Heart left ventricle (tissue), 16 donors: ENCODE measurements around the gene TNS4. TPM values are rescaled to one million over a fixed set of nuclear protein-coding genes. Genes with fewer than 3 reads are reported as not detected.
A peak's percentile ranks its signal among the peaks of the same experiment; 100 is the strongest.

Source experiments
- ATAC-seq, 4 donors: fragments of 200-7000 bp; cut with Tn5 transposase; one replicate each; pipeline ENCODE4 v1.9.1; 2020 to 2022; ENCODE audit warnings: moderate library complexity in 4 of 4, mild to moderate bottlenecking in 3 of 4, moderate number of reproducible peaks in 1 of 4
- DNase-seq, 5 donors: peaks; one replicate each; pipeline ENCODE4 v3.0.0-alpha.2; 2020
- H3K27ac ChIP-seq, 12 donors: fragments of 200-600 bp; sonication (generic) in 4 of 12; one replicate each; pipeline versions ENCODE4 v1.5.0 to v1.8.0; 2016 to 2022; ENCODE audit warnings: mild to moderate bottlenecking in 2 of 12
- H3K27me3 ChIP-seq, 9 donors: fragments of 200-600 bp; sonication (generic) in 2 of 9; one replicate each; pipeline versions ENCODE4 v1.5.1 to v1.8.0; 2016 to 2022; ENCODE audit warnings: mild to moderate bottlenecking in 3 of 9
- H3K36me3 ChIP-seq, 9 donors: fragments of 200-600 bp; sonication (generic) in 2 of 9; one replicate each; pipeline versions ENCODE4 v1.5.0 to v1.8.0; 2018 to 2022; ENCODE audit warnings: mild to moderate bottlenecking in 2 of 9
- H3K4me1 ChIP-seq, 12 donors: fragments of 200-600 bp; sonication (generic) in 4 of 12; one replicate each; pipeline versions ENCODE4 v1.5.0 to v1.8.0; 2016 to 2022; ENCODE audit warnings: mild to moderate bottlenecking in 3 of 12
- H3K4me3 ChIP-seq, 12 donors: fragments of 200-600 bp; sonication (generic) in 4 of 12; one replicate each; pipeline versions ENCODE4 v1.5.0 to v1.8.0; 2017 to 2022; ENCODE audit warnings: mild to moderate bottlenecking in 9 of 12, moderate library complexity in 4 of 12
- H3K9me3 ChIP-seq, 12 donors: fragments of 200-600 bp; sonication (generic) in 4 of 12; one replicate each; pipeline versions ENCODE4 v1.5.0 to v1.8.0; 2016 to 2022; ENCODE audit warnings: mild to moderate bottlenecking in 1 of 12
- CTCF ChIP-seq, 12 donors: fragments of 200-600 bp; sonication (generic) in 4 of 12; IDR thresholded peaks; one replicate each; pipeline versions ENCODE4 v1.5.0 to v1.8.0; 2018 to 2022; ENCODE audit warnings: antibody characterized with exemption in 12 of 12, mild to moderate bottlenecking in 5 of 12
- POLR2A ChIP-seq, 2 donors: fragments of 450-650 bp; IDR thresholded peaks; one replicate each; pipeline ENCODE4 v1.6.1; 2017; ENCODE audit warnings: antibody characterized with exemption in 2 of 2, mild to moderate bottlenecking in 2 of 2, moderate library complexity in 2 of 2
- WGBS, 4 donors: extraction: QIAGEN DNeasy Blood & Tissue Kit in 2 of 4; methylation state at CpG; one replicate each; pipeline versions ENCODE4 v1.1.5 to v1.1.7; 2013 to 2018; 5-methylcytosine and 5-hydroxymethylcytosine counted together
- intact Hi-C, 10 donors: fragments of 100-400 bp; cut with DNase I; formaldehyde crosslinking; loops; one replicate each; pipeline versions ENCODE4 v1.11.1 to v1.14.2; 2022
- polyA plus RNA-seq, 2 donors: library from polyadenylated mRNA; stranded (reverse); fragments of 200-250 nt; gene quantifications; one replicate each; pipeline ENCODE4 v1.2.3, GENCODE V29; 2013
- total RNA-seq, 9 donors: library from RNA; depleted of rRNA in 2 of 9; stranded (reverse); fragments of >200 nt in 2 of 9; fragmentation: NEBNext Ultra II Directional in 3 of 9; extraction: Animal tissue kit (Norgen Biotek cat#: 25700) in 3 of 9; gene quantifications; one replicate each; pipeline versions ENCODE4 v1.1.0 to v1.2.4, GENCODE V29; 2016 to 2023
- donor health status: ischemic (EF 13 %, LVEDD 7.1; RV severe dilation, severe dysfunction).
- donor health status: healthy with polysubstance abuse.
- donor health status: DM: no; HTN: yes; CAD: no.
- donor health status: DM: no; HTN: no; CAD: no.
- donor health status: ischemic (EF 25% LVEDD 6.9; RV normal size, moderate dysfunction).
- donor health status: ischemic (EF 25% LVEDD 5.7; RV mildly dilated, moderate dysfunction).
- donor health status: healthy.
- donor health status: DM: yes; HTN: yes; CAD: no.
- donor health status: ischemic (EF 35%, LVEDD 5.7; RV mildly dilated, moderate dysfunction).
- donor health status: nonischemic (EF 11% LVEDD 7.7; RV severe dilation, severe dysfunction).
- donor health status: DM: yes; HTN: yes; CAD: no.
- donor health status: PGD.
- donor health status: ischemic (EF 29% LVEDD 5.4; RV normal size, mild dysfunction).
- donor health status: nonischemic (EF 23%, LVEDD 6.1; RV moderate dilation, normal function).

TNS4 gene
- total and polyA plus RNA-seq, 11 donors, result 0.16 to 0.91 TPM; not detected in 9

- WGBS, 4 donors, result 40 to 55% (median 54%) methylated on average over 14 of the region's 14 CpGs
These were observed 41.4 kb upstream of the TNS4 start for GRCh38 chr17:40542558-40543411.

GRCh38 chr17:40541873-40542557, 40.6 kb upstream of the TNS4 start:
- intact Hi-C loops, result loop anchor here in 1 of 10 donors (2.0 kb wide), 1 partner anchor 15 kb away; no protein-coding TSS in a partner anchor

More at GRCh38 chr17:40542558-40543411, 41.4 kb upstream of the TNS4 start:
- Histone ChIP-seq H3K36me3 (no peaks in the 10 kb centered on the region), H3K27ac (peak overlapping the region; percentile 74 to 98 (median 92)), H3K9me3 (no peaks in the 10 kb centered on the region), H3K27me3 (no peaks in the 10 kb centered on the region), H3K4me3 (no peak overlapping the region), H3K4me1 (peaks cover 29 to 73% (median 59%) of the 10 kb centered on the region in 12 donors)
- intact Hi-C loops, result loop anchor here in 1 of 10 donors (2.0 kb wide), 1 partner anchor 14 kb away; no protein-coding TSS in a partner anchor
- no peak for TF ChIP-seq CTCF (IDR thresholded peaks at IDR 0.05)
- no peak for TF ChIP-seq POLR2A (IDR thresholded peaks at IDR 0.05)
- ATAC-seq (peak; percentile 83 to 90 (median 88)), DNase-seq (peak; percentile 81 to 90 (median 83))

GRCh38 chr17:40541060-40541872, 39.8 kb upstream of the TNS4 start:
- ATAC-seq, result no peak
- Histone ChIP-seq H3K27me3 (no peaks in the 10 kb centered on the region), H3K9me3 (no peaks in the 10 kb centered on the region), H3K4me3 (no peak overlapping the region), H3K36me3 (no peaks in the 10 kb centered on the region), H3K27ac (peak overlapping the region; percentile 74 to 98 (median 92)), H3K4me1 (peaks cover 37 to 79% (median 71%) of the 10 kb centered on the region in 12 donors)
- TF ChIP-seq CTCF (IDR thresholded peaks at IDR 0.05), result no peak
- no peak for TF ChIP-seq POLR2A (IDR thresholded peaks at IDR 0.05)
- intact Hi-C loops, result no loop called here
- DNase-seq, result peak in 1 of 5 donors; percentile 39
- WGBS, 4 donors, result 73 to 77% (median 74%) methylated on average over 18 to 20 of the region's 20 CpGs

More at GRCh38 chr17:40541873-40542557, 40.6 kb upstream of the TNS4 start:
- no peaks in the 10 kb centered on the region for H3K27me3 ChIP-seq
- TF ChIP-seq POLR2A (IDR thresholded peaks at IDR 0.05), result no peak
- peak in 2 of 12 donors; percentile 6 to 21 for TF ChIP-seq CTCF (IDR thresholded peaks at IDR 0.05)
- peak overlapping the region; percentile 74 to 98 (median 92) for H3K27ac ChIP-seq
- peak; percentile 78 to 88 (median 79) for DNase-seq
- 49 to 64% (median 57%) methylated on average over 17 to 18 of the region's 18 CpGs for WGBS, 4 donors
- H3K9me3 ChIP-seq, result no peaks in the 10 kb centered on the region
- peak; percentile 45 to 84 (median 80) for ATAC-seq
- no peak overlapping the region for H3K4me3 ChIP-seq
- no peaks in the 10 kb centered on the region for H3K36me3 ChIP-seq
- H3K4me1 ChIP-seq, result peaks cover 31 to 73% (median 63%) of the 10 kb centered on the region in 12 donors
